Kidney epithelial cell (primary cell): ENCODE results near the gene LRBA. TPM values are rescaled to one million over a fixed set of nuclear protein-coding genes. Genes with fewer than 3 reads are reported as not detected.

Experiments
- DNase-seq: peaks from one replicate; pipeline ENCODE4 v3.0.0-alpha.2; 2010; ENCODE audit warnings: low read depth
- H3K27me3 ChIP-seq: 2 replicates; pipeline ENCODE4 v1.6.0; 2011; ENCODE audit warnings: low read length; ENCODE audit not compliant: control insufficient read depth, insufficient read depth
- H3K36me3 ChIP-seq: 2 replicates; pipeline ENCODE4 v1.5.1; 2011; ENCODE audit warnings: low read length; ENCODE audit not compliant: control insufficient read depth, insufficient read depth
- H3K4me3 ChIP-seq: 2 replicates; pipeline ENCODE4 v1.5.1; 2011; ENCODE audit warnings: low read depth, mild to moderate bottlenecking, control low read depth, low read length
- CTCF ChIP-seq: IDR thresholded peaks from 2 replicates; pipeline ENCODE4 v1.5.1; 2011; ENCODE audit warnings: mild to moderate bottlenecking, moderate library complexity, low read length, control low read depth, inconsistent platforms; ENCODE audit not compliant: insufficient read depth, poor library complexity, severe bottlenecking
- total RNA-seq: library from RNA; depleted of rRNA; stranded (reverse); fragments of >200 nt; gene quantifications from 2 replicates; pipeline ENCODE4 v1.2.3, GENCODE V29; 2015

LRBA gene
- total RNA-seq, 1 donor from 2014 or later: 85.2 TPM

DNA sequence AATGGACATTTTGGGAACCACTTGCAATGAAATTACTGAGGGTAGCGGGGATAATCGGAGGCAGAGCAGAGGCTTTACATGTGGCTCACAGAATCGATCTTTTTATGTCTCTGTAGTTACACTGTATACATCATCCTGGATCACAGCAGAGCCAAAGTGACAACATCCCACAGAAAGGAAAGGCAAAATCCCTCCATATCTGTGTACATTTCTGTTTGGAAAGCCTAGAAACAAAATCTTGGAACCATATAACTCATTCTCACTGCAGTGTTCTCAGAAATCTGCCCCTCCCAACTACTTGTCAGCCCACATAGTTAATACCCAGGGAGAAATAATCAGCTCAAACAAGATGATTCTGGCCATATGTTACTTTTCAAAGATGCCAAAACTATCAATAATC is 725.2 kb downstream of the LRBA start:
- no peak for TF ChIP-seq CTCF
- Histone ChIP-seq H3K4me3 (no peak overlapping the region), H3K27me3 (no peaks in the 10 kb centered on the region), H3K36me3 (no peaks in the 10 kb centered on the region)
- DNase-seq: no peak

DNA sequence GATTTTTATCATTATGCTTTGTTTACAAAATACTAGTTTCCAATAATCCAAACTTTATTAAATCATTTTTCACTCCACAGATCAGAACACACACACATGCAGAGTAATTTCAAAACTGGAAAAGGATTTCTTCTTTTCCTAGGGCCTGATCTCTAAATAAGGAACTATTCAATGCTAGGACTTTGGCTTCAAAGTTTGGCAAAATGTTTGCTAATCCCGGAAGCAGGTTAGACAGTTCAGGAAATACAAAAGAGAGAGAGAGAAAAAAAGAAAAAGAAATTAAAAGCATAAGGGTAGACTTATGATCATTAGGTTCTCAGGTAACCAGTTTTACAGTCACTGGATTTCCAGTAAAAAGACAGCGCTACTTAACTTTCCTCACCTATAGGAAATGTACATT is 725.9 kb downstream of the LRBA start:
- H3K4me3 ChIP-seq: no peak overlapping the region
- DNase-seq: no peak
- no peak for TF ChIP-seq CTCF

DNA sequence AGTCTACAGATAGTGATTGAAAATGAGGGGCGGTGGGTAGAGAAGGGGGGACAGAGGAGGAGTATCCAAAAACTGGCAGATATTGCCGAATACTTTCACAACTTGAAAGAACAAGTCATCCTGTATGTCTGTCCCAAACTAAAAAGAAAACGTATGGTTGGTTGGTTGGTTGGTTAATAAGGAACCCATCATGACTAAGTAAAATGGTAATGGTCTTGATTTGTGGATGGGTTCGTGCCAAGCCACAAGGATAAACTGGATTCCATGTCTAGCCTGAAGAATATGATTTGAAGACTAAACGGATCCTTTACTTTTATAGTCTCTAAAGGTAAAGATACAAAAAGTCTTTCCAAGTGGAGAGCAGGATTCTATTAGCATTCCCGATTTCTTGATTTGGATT is 728.4 kb downstream of the LRBA start:
- no peak for DNase-seq
- no peak for TF ChIP-seq CTCF
- Histone ChIP-seq H3K27me3 (no peaks in the 10 kb centered on the region), H3K4me3 (no peak overlapping the region), H3K36me3 (no peaks in the 10 kb centered on the region)

More for the DNA sequence above, 725.9 kb downstream of the LRBA start:
- no peaks in the 10 kb centered on the region for H3K27me3 ChIP-seq
- H3K36me3 ChIP-seq: no peaks in the 10 kb centered on the region

- H3K27me3 ChIP-seq: no peaks in the 10 kb centered on the region
- DNase-seq: no peak
- no peaks in the 10 kb centered on the region for H3K36me3 ChIP-seq
- no peak overlapping the region for H3K4me3 ChIP-seq
- no peak for TF ChIP-seq CTCF
Measured at GRCh38 chr4:150283689-150284088, 731.4 kb downstream of the LRBA start.

- no peaks in the 10 kb centered on the region for H3K27me3 ChIP-seq
- no peaks in the 10 kb centered on the region for H3K36me3 ChIP-seq
- no peak overlapping the region for H3K4me3 ChIP-seq
- TF ChIP-seq CTCF: no peak
- no peak for DNase-seq
Measured at GRCh38 chr4:150280975-150281374, 734.1 kb downstream of the LRBA start.

GRCh38 chr4:150280081-150280895 is 734.8 kb downstream of the LRBA start:
- Histone ChIP-seq H3K27me3 (no peaks in the 10 kb centered on the region), H3K36me3 (no peaks in the 10 kb centered on the region), H3K4me3 (no peak overlapping the region)
- TF ChIP-seq CTCF: no peak
- peak; percentile 97 for DNase-seq
